Measurements from ENCODE around the gene PCARE.

Gene PCARE

GRCh38 chr2:29039718-29040480, 34.4 kb downstream of the PCARE start:
- Histone ChIP-seq H3K9me3 (ENCODE audit: control insufficient read depth, low read length) (no peaks in the 10 kb centered on the region), H3K4me1 (ENCODE audit: control insufficient read depth, insufficient read depth, low read length, poor library complexity, severe bottlenecking) (no peaks in the 10 kb centered on the region), H3K36me3 (ENCODE audit: control insufficient read depth, insufficient read depth, low read length) (no peaks in the 10 kb centered on the region), H3K27ac (ENCODE audit: low read depth, low read length, severe bottlenecking) (no peak overlapping the region), H3K4me3 (ENCODE audit: extremely low read depth, insufficient read depth, low read length, poor library complexity, severe bottlenecking) (no peak overlapping the region)
- 100% methylated on average over 2 of the region's 4 CpGs; no CpG with 5 or more reads in 1 of the 2 experiments for WGBS, 2 experiments (ENCODE audit: insufficient coverage in 2 of 2)

DNA sequence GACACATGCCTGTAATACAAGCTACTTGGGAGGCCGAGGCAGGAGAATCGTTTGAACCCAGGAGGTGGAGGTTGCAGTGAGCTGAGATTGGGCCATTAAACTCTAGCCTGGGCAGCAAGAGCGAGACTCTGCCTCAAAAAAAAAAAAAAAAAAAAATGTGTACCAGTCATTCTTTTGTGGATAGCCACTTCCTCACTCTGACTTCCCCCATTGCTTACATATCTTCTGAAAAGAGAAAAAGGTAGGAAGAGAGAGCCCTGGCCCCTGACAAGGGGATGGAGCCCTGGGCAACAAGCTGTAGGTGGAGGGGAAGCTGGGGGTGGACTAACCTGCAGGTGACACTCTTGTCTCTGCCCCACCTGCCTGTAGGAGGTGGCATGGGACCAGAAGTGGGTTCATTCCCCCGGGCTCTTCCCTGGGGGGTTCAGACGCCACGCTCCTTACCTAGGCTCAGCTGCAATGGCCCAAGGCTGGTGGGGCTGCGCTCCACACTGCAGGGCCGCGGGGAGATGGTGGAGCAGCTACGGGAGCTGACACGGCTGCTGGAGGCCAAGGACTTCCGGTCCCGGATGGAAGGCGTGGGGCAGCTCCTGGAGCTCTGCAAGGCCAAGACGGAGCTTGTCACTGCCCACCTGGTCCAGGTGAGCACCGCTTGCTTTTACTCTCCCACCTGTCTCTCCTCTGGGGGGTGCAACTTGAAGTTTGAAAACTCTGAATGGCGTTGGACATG, 39.1 kb downstream of the PCARE start:
- Histone ChIP-seq H3K4me1 (ENCODE audit: control insufficient read depth, insufficient read depth, low read length, poor library complexity, severe bottlenecking) (peaks cover 5% of the 10 kb centered on the region), H3K4me3 (ENCODE audit: extremely low read depth, insufficient read depth, low read length, poor library complexity, severe bottlenecking) (no peak overlapping the region), H3K36me3 (ENCODE audit: control insufficient read depth, insufficient read depth, low read length) (no peaks in the 10 kb centered on the region), H3K9me3 (ENCODE audit: control insufficient read depth, low read length) (no peaks in the 10 kb centered on the region), H3K27ac (ENCODE audit: low read depth, low read length, severe bottlenecking) (no peak overlapping the region)
- 94 to 95% methylated on average over 14 to 15 of the region's 17 CpGs for WGBS, 2 experiments (ENCODE audit: insufficient coverage in 2 of 2)

GRCh38 chr2:29033656-29034055, 40.7 kb downstream of the PCARE start:
- no peaks in the 10 kb centered on the region for H3K36me3 ChIP-seq (ENCODE audit: control insufficient read depth, insufficient read depth, low read length)
- peaks cover 5% of the 10 kb centered on the region for H3K4me1 ChIP-seq (ENCODE audit: control insufficient read depth, insufficient read depth, low read length, poor library complexity, severe bottlenecking)
- H3K4me3 ChIP-seq (ENCODE audit: extremely low read depth, insufficient read depth, low read length, poor library complexity, severe bottlenecking) = no peak overlapping the region
- no peaks in the 10 kb centered on the region for H3K9me3 ChIP-seq (ENCODE audit: control insufficient read depth, low read length)
- no peak overlapping the region for H3K27ac ChIP-seq (ENCODE audit: low read depth, low read length, severe bottlenecking)
- 88 to 94% methylated on average over 4 to 6 of the region's 6 CpGs for WGBS, 2 experiments (ENCODE audit: insufficient coverage in 2 of 2)

DNA sequence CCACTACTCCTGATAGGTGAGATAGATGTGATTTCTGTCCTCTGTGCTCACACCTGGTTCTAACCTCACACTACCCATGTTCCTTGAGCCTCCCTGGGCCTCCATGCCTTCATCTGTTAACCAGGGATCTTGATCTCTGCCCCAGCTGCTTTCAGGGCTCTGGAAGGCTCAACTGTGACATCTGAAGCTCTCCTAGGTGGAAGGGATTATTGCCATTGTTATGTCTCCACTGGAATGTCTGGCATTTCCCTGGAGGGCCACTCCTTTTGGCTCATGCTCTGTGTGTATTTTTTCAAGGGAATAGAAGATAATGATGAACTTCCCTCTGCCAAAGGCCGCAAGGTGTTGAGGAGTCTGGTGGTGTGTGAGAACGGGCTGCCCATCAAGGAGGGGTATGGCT, 41.2 kb downstream of the PCARE start:
- 78 to 83% methylated on average over 2 of the region's 2 CpGs for WGBS, 2 experiments (ENCODE audit: insufficient coverage in 2 of 2)
- Histone ChIP-seq H3K36me3 (ENCODE audit: control insufficient read depth, insufficient read depth, low read length) (no peaks in the 10 kb centered on the region), H3K27ac (ENCODE audit: low read depth, low read length, severe bottlenecking) (no peak overlapping the region), H3K4me1 (ENCODE audit: control insufficient read depth, insufficient read depth, low read length, poor library complexity, severe bottlenecking) (peaks cover 5% of the 10 kb centered on the region), H3K9me3 (ENCODE audit: control insufficient read depth, low read length) (no peaks in the 10 kb centered on the region), H3K4me3 (ENCODE audit: extremely low read depth, insufficient read depth, low read length, poor library complexity, severe bottlenecking) (no peak overlapping the region)

GRCh38 chr2:29032189-29032588, 42.1 kb downstream of the PCARE start:
- H3K4me3 ChIP-seq (ENCODE audit: extremely low read depth, insufficient read depth, low read length, poor library complexity, severe bottlenecking) = no peak overlapping the region
- 77 to 100% methylated on average over 3 to 4 of the region's 5 CpGs for WGBS, 2 experiments (ENCODE audit: insufficient coverage in 2 of 2)

DNA sequence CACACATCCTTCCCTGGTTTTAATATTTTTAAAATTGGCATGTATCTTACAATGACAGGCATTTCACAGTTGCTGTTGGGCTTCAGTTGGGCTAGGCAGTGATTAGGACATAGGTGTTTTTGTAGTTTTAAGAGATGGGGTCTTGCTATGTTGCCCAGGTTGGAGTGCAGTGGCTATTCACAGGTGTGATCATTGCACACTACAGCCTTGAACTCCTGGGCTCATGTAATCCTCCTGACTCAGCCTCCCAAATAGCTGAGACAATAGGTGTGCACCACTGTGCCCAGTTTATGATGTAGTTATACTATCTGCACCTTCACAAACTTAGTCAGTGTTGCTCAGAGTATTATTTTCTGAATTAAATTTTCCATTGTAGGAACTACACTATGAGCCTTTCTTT, 43.3 kb downstream of the PCARE start:
- Histone ChIP-seq H3K36me3 (ENCODE audit: control insufficient read depth, insufficient read depth, low read length) (no peaks in the 10 kb centered on the region), H3K27ac (ENCODE audit: low read depth, low read length, severe bottlenecking) (no peak overlapping the region), H3K4me3 (ENCODE audit: extremely low read depth, insufficient read depth, low read length, poor library complexity, severe bottlenecking) (no peak overlapping the region), H3K9me3 (ENCODE audit: control insufficient read depth, low read length) (no peaks in the 10 kb centered on the region), H3K4me1 (ENCODE audit: control insufficient read depth, insufficient read depth, low read length, poor library complexity, severe bottlenecking) (peaks cover 5% of the 10 kb centered on the region)

More at GRCh38 chr2:29032189-29032588, 42.1 kb downstream of the PCARE start:
- Histone ChIP-seq H3K4me1 (ENCODE audit: control insufficient read depth, insufficient read depth, low read length, poor library complexity, severe bottlenecking) (peaks cover 5% of the 10 kb centered on the region), H3K9me3 (ENCODE audit: control insufficient read depth, low read length) (no peaks in the 10 kb centered on the region), H3K36me3 (ENCODE audit: control insufficient read depth, insufficient read depth, low read length) (no peaks in the 10 kb centered on the region), H3K27ac (ENCODE audit: low read depth, low read length, severe bottlenecking) (no peak overlapping the region)

DNA sequence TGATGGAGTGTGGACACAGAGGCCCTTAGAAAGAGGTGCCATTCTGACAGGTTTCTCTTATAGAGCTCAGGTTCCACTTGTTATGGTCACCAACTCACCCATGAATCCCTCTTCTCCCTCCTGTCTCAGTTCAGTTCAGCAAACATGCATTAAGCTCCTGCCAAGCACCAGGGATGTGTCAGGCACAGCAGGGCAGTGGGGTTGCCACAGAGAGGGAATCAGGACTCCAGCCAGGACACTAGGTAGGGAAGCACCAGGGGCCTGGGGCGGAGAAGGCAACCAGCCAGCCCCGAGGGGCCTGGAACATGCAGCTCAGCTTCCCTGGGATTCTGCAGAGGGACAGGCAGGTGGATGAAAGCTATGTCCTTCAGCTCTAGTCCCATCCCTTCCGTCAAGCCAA, 48.6 kb downstream of the PCARE start:
- Histone ChIP-seq H3K36me3 (ENCODE audit: control insufficient read depth, insufficient read depth, low read length) (no peaks in the 10 kb centered on the region), H3K27ac (ENCODE audit: low read depth, low read length, severe bottlenecking) (no peak overlapping the region), H3K4me1 (ENCODE audit: control insufficient read depth, insufficient read depth, low read length, poor library complexity, severe bottlenecking) (no peaks in the 10 kb centered on the region), H3K9me3 (ENCODE audit: control insufficient read depth, low read length) (no peaks in the 10 kb centered on the region), H3K4me3 (ENCODE audit: extremely low read depth, insufficient read depth, low read length, poor library complexity, severe bottlenecking) (no peak overlapping the region)
- 69 to 83% methylated on average over 1 to 3 of the region's 3 CpGs for WGBS, 2 experiments (ENCODE audit: insufficient coverage in 2 of 2)

GRCh38 chr2:29024882-29025430, 49.4 kb downstream of the PCARE start:
- no peaks in the 10 kb centered on the region for H3K36me3 ChIP-seq (ENCODE audit: control insufficient read depth, insufficient read depth, low read length)
- 73 to 93% methylated on average over 4 of the region's 4 CpGs for WGBS, 2 experiments (ENCODE audit: insufficient coverage in 2 of 2)
- H3K9me3 ChIP-seq (ENCODE audit: control insufficient read depth, low read length) = no peaks in the 10 kb centered on the region
- no peak overlapping the region for H3K4me3 ChIP-seq (ENCODE audit: extremely low read depth, insufficient read depth, low read length, poor library complexity, severe bottlenecking)
- H3K27ac ChIP-seq (ENCODE audit: low read depth, low read length, severe bottlenecking) = no peak overlapping the region
- H3K4me1 ChIP-seq (ENCODE audit: control insufficient read depth, insufficient read depth, low read length, poor library complexity, severe bottlenecking) = no peaks in the 10 kb centered on the region

DNA sequence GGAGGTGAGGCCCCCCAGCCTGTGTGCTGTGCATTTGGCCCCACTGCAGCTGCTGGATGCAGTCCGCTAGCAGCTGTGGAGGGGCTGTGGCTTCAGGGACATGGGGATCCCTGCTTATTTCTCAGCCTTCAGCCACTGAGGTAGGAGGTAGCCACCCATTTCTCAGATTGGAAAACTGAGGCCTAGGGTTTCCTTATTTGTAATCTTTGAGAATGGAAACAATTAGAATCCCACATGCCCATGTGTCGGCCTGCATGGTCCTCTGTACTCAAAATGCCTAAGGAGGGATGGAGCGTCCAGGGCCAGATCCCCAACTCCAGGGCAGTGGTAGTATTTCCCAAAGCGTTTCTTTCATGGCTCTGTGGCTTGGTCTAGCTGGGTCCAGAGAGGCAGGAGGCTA, 51.1 kb downstream of the PCARE start:
- Histone ChIP-seq H3K4me1 (ENCODE audit: control insufficient read depth, insufficient read depth, low read length, poor library complexity, severe bottlenecking) (no peaks in the 10 kb centered on the region), H3K9me3 (ENCODE audit: control insufficient read depth, low read length) (no peaks in the 10 kb centered on the region), H3K36me3 (ENCODE audit: control insufficient read depth, insufficient read depth, low read length) (no peaks in the 10 kb centered on the region), H3K4me3 (ENCODE audit: extremely low read depth, insufficient read depth, low read length, poor library complexity, severe bottlenecking) (no peak overlapping the region), H3K27ac (ENCODE audit: low read depth, low read length, severe bottlenecking) (no peak overlapping the region)
- WGBS, 2 experiments (ENCODE audit: insufficient coverage in 2 of 2) = 89 to 95% methylated on average over 4 of the region's 4 CpGs

- 50 to 62% methylated on average over 3 to 4 of the region's 6 CpGs for WGBS, 2 experiments (ENCODE audit: insufficient coverage in 2 of 2)
- Histone ChIP-seq H3K4me1 (ENCODE audit: control insufficient read depth, insufficient read depth, low read length, poor library complexity, severe bottlenecking) (no peaks in the 10 kb centered on the region), H3K4me3 (ENCODE audit: extremely low read depth, insufficient read depth, low read length, poor library complexity, severe bottlenecking) (no peak overlapping the region), H3K27ac (ENCODE audit: low read depth, low read length, severe bottlenecking) (no peak overlapping the region), H3K9me3 (ENCODE audit: control insufficient read depth, low read length) (no peaks in the 10 kb centered on the region), H3K36me3 (ENCODE audit: control insufficient read depth, insufficient read depth, low read length) (no peaks in the 10 kb centered on the region)
Measured at GRCh38 chr2:29022679-29023078, 51.6 kb downstream of the PCARE start.

GRCh38 chr2:29021886-29022285, 52.4 kb downstream of the PCARE start:
- Histone ChIP-seq H3K4me1 (ENCODE audit: control insufficient read depth, insufficient read depth, low read length, poor library complexity, severe bottlenecking) (no peaks in the 10 kb centered on the region), H3K9me3 (ENCODE audit: control insufficient read depth, low read length) (no peaks in the 10 kb centered on the region), H3K4me3 (ENCODE audit: extremely low read depth, insufficient read depth, low read length, poor library complexity, severe bottlenecking) (no peak overlapping the region), H3K36me3 (ENCODE audit: control insufficient read depth, insufficient read depth, low read length) (no peaks in the 10 kb centered on the region), H3K27ac (ENCODE audit: low read depth, low read length, severe bottlenecking) (no peak overlapping the region)
- 95 to 97% methylated on average over 7 to 9 of the region's 11 CpGs for whole genome bisulfite sequencing, 2 experiments (ENCODE audit: insufficient coverage in 2 of 2)
